Measurements from ENCODE around the gene GABRE.

GABRE gene

GRCh38 chrX:151962034-151962433, 12.4 kb downstream of the GABRE start:
- H3K4me2 ChIP-seq (ENCODE audit: low read length, poor library complexity, severe bottlenecking) = no peak overlapping the region

DNA sequence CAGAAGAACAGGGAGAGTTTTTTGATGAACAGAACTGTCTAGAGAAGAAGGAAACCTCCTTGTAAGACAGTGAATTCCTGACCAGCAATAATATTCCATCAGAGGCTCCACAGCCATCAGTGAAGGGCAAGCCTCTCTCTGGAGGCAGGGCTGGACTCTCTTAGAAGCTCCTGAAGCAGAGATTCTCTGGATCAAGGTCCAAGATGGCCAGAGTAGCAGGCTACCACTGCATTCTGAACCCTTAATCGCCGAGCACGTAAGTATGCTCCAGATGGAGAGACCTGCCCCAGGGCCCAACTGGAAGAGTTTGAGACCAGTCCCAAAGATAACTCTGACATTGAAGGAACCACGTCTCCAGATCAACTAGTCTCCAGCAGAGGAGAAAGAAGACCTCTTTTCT, 16.4 kb downstream of the GABRE start:
- no peaks in the 10 kb centered on the region for H3K4me1 ChIP-seq (ENCODE audit: control insufficient read depth, insufficient read depth, low read depth, low read length)
- no peak overlapping the region for H2BK15ac ChIP-seq (ENCODE audit: low read depth, poor library complexity, severe bottlenecking)
- no peak overlapping the region for H3K18ac ChIP-seq (ENCODE audit: low read depth in 1 of 2, low read length in 2 of 2)
- no peak overlapping the region for H3K4me2 ChIP-seq (ENCODE audit: low read length, poor library complexity, severe bottlenecking)
- no peak overlapping the region for H2BK120ac ChIP-seq (ENCODE audit: low read depth, low read length)
- no peak overlapping the region for H3K14ac ChIP-seq (ENCODE audit: low read length in 2 of 2)
- H3K27ac ChIP-seq (ENCODE audit: low read length, poor library complexity, severe bottlenecking) = no peak overlapping the region
- H2AK5ac ChIP-seq (ENCODE audit: low read length, severe bottlenecking) = no peak overlapping the region
- no peak overlapping the region for H2BK12ac ChIP-seq (ENCODE audit: low read length in 2 of 2)
- no peak overlapping the region for H3K4ac ChIP-seq (ENCODE audit: low read depth in 1 of 2, low read length in 2 of 2)
- no peak for DNase-seq
- no peaks in the 10 kb centered on the region for H3K79me1 ChIP-seq (replicated peaks; ENCODE audit: low read length, poor library complexity, severe bottlenecking)
- H2BK5ac ChIP-seq (ENCODE audit: low read depth, low read length, poor library complexity, severe bottlenecking) = no peak overlapping the region
- H3K4me3 ChIP-seq (ENCODE audit: insufficient read depth in 1 of 2, low read depth in 1 of 2, low read length in 2 of 2) = no peak overlapping the region
- H4K91ac ChIP-seq (ENCODE audit: low read length) = no peak overlapping the region
- H3K23ac ChIP-seq (ENCODE audit: low read length in 2 of 2) = no peak overlapping the region
- peaks cover 8% of the 10 kb centered on the region for H3K9me3 ChIP-seq (ENCODE audit: control insufficient read depth, low read length)
- H4K8ac ChIP-seq (ENCODE audit: low read length) = no peak overlapping the region
- peaks cover 17 to 85% of the 10 kb centered on the region in 2 experiments for H3K36me3 ChIP-seq (ENCODE audit: control insufficient read depth in 1 of 2, insufficient read depth in 2 of 2, low read depth in 1 of 2, low read length in 2 of 2)
- H3K27me3 ChIP-seq (ENCODE audit: control insufficient read depth in 1 of 2, insufficient read depth in 1 of 2, low read length in 2 of 2) = no peaks in the 10 kb centered on the region
- H2AFZ ChIP-seq (ENCODE audit: low read depth, low read length) = no peak overlapping the region
- no peak overlapping the region for H3K9ac ChIP-seq (ENCODE audit: low read length)
- 87% methylated on average over 3 of the region's 4 CpGs for WGBS

More at GRCh38 chrX:151962034-151962433, 12.4 kb downstream of the GABRE start:
- no peak overlapping the region for H3K4ac ChIP-seq (ENCODE audit: low read depth in 1 of 2, low read length in 2 of 2)
- 100% methylated on average over 3 of the region's 5 CpGs for WGBS
- no peaks in the 10 kb centered on the region for H3K27me3 ChIP-seq (ENCODE audit: control insufficient read depth in 1 of 2, insufficient read depth in 1 of 2, low read length in 2 of 2)
- H4K91ac ChIP-seq (ENCODE audit: low read length) = no peak overlapping the region
- no peak for DNase-seq
- no peak overlapping the region for H2BK120ac ChIP-seq (ENCODE audit: low read depth, low read length)
- H3K9ac ChIP-seq (ENCODE audit: low read length) = no peak overlapping the region
- no peak overlapping the region for H3K27ac ChIP-seq (ENCODE audit: low read length, poor library complexity, severe bottlenecking)
- H2BK15ac ChIP-seq (ENCODE audit: low read depth, poor library complexity, severe bottlenecking) = no peak overlapping the region
- no peak overlapping the region for H2BK12ac ChIP-seq (ENCODE audit: low read length in 2 of 2)
- H3K4me3 ChIP-seq (ENCODE audit: insufficient read depth in 1 of 2, low read depth in 1 of 2, low read length in 2 of 2) = no peak overlapping the region
- H4K8ac ChIP-seq (ENCODE audit: low read length) = no peak overlapping the region
- H2AFZ ChIP-seq (ENCODE audit: low read depth, low read length) = no peak overlapping the region
- H3K23ac ChIP-seq (ENCODE audit: low read length in 2 of 2) = no peak overlapping the region
- no peak overlapping the region for H2AK5ac ChIP-seq (ENCODE audit: low read length, severe bottlenecking)
- no peak overlapping the region for H3K18ac ChIP-seq (ENCODE audit: low read depth in 1 of 2, low read length in 2 of 2)
- H3K14ac ChIP-seq (ENCODE audit: low read length in 2 of 2) = no peak overlapping the region
- H3K79me1 ChIP-seq (replicated peaks; ENCODE audit: low read length, poor library complexity, severe bottlenecking) = no peaks in the 10 kb centered on the region
- peaks cover 8% of the 10 kb centered on the region for H3K9me3 ChIP-seq (ENCODE audit: control insufficient read depth, low read length)
- peaks cover 12 to 48% of the 10 kb centered on the region in 2 experiments for H3K36me3 ChIP-seq (ENCODE audit: control insufficient read depth in 1 of 2, insufficient read depth in 2 of 2, low read depth in 1 of 2, low read length in 2 of 2)
- H3K4me1 ChIP-seq (ENCODE audit: control insufficient read depth, insufficient read depth, low read depth, low read length) = no peaks in the 10 kb centered on the region
- H2BK5ac ChIP-seq (ENCODE audit: low read depth, low read length, poor library complexity, severe bottlenecking) = no peak overlapping the region

GRCh38 chrX:151954730-151955129, 19.7 kb downstream of the GABRE start:
- Histone ChIP-seq H2BK5ac (ENCODE audit: low read depth, low read length, poor library complexity, severe bottlenecking) (no peak overlapping the region), H3K27ac (ENCODE audit: low read length, poor library complexity, severe bottlenecking) (no peak overlapping the region), H3K9ac (ENCODE audit: low read length) (no peak overlapping the region), H3K14ac (ENCODE audit: low read length in 2 of 2) (no peak overlapping the region), H3K9me3 (ENCODE audit: control insufficient read depth, low read length) (no peaks in the 10 kb centered on the region), H2AK5ac (ENCODE audit: low read length, severe bottlenecking) (no peak overlapping the region), H3K36me3 (ENCODE audit: control insufficient read depth in 1 of 2, insufficient read depth in 2 of 2, low read depth in 1 of 2, low read length in 2 of 2) (peaks cover 14 to 70% of the 10 kb centered on the region in 2 experiments), H3K18ac (ENCODE audit: low read depth in 1 of 2, low read length in 2 of 2) (no peak overlapping the region), H3K27me3 (ENCODE audit: control insufficient read depth in 1 of 2, insufficient read depth in 1 of 2, low read length in 2 of 2) (peaks cover 0 to 3% of the 10 kb centered on the region in 2 experiments), H4K8ac (ENCODE audit: low read length) (no peak overlapping the region), H4K91ac (ENCODE audit: low read length) (no peak overlapping the region), H3K79me1 (replicated peaks; ENCODE audit: low read length, poor library complexity, severe bottlenecking) (no peaks in the 10 kb centered on the region), H2AFZ (ENCODE audit: low read depth, low read length) (no peak overlapping the region), H3K4me2 (ENCODE audit: low read length, poor library complexity, severe bottlenecking) (no peak overlapping the region), H2BK12ac (ENCODE audit: low read length in 2 of 2) (no peak overlapping the region), H2BK120ac (ENCODE audit: low read depth, low read length) (no peak overlapping the region), H3K4me3 (ENCODE audit: insufficient read depth in 1 of 2, low read depth in 1 of 2, low read length in 2 of 2) (no peak overlapping the region), H2BK15ac (ENCODE audit: low read depth, poor library complexity, severe bottlenecking) (no peak overlapping the region), H3K4me1 (ENCODE audit: control insufficient read depth, insufficient read depth, low read depth, low read length) (no peaks in the 10 kb centered on the region), H3K4ac (ENCODE audit: low read depth in 1 of 2, low read length in 2 of 2) (no peak overlapping the region), H3K23ac (ENCODE audit: low read length in 2 of 2) (no peak overlapping the region)
- no peak for DNase-seq
- WGBS = 89% methylated on average over 11 of the region's 15 CpGs

GRCh38 chrX:151938172-151938571, 36.3 kb downstream of the GABRE start:
- no peak overlapping the region for H3K4me3 ChIP-seq (ENCODE audit: insufficient read depth in 1 of 2, low read depth in 1 of 2, low read length in 2 of 2)
- no peak overlapping the region for H4K8ac ChIP-seq (ENCODE audit: low read length)
- H2AK5ac ChIP-seq (ENCODE audit: low read length, severe bottlenecking) = no peak overlapping the region
- no peak overlapping the region for H4K91ac ChIP-seq (ENCODE audit: low read length)
- H2BK15ac ChIP-seq (ENCODE audit: low read depth, poor library complexity, severe bottlenecking) = no peak overlapping the region
- no peak overlapping the region for H3K9ac ChIP-seq (ENCODE audit: low read length)
- no peak for DNase-seq
- no peak overlapping the region for H3K18ac ChIP-seq (ENCODE audit: low read depth in 1 of 2, low read length in 2 of 2)
- no peak overlapping the region for H3K14ac ChIP-seq (ENCODE audit: low read length in 2 of 2)
- no peak overlapping the region for H3K4me2 ChIP-seq (ENCODE audit: low read length, poor library complexity, severe bottlenecking)
- no peak overlapping the region for H2BK12ac ChIP-seq (ENCODE audit: low read length in 2 of 2)
- H3K4ac ChIP-seq (ENCODE audit: low read depth in 1 of 2, low read length in 2 of 2) = no peak overlapping the region
- H2BK120ac ChIP-seq (ENCODE audit: low read depth, low read length) = no peak overlapping the region
- no peak overlapping the region for H3K27ac ChIP-seq (ENCODE audit: low read length, poor library complexity, severe bottlenecking)
- no peaks in the 10 kb centered on the region for H3K79me1 ChIP-seq (replicated peaks; ENCODE audit: low read length, poor library complexity, severe bottlenecking)
- no peaks in the 10 kb centered on the region for H3K4me1 ChIP-seq (ENCODE audit: control insufficient read depth, insufficient read depth, low read depth, low read length)
- no peaks in the 10 kb centered on the region for H3K27me3 ChIP-seq (ENCODE audit: control insufficient read depth in 1 of 2, insufficient read depth in 1 of 2, low read length in 2 of 2)
- no peak overlapping the region for H2BK5ac ChIP-seq (ENCODE audit: low read depth, low read length, poor library complexity, severe bottlenecking)
- no peak overlapping the region for H3K23ac ChIP-seq (ENCODE audit: low read length in 2 of 2)
- H2AFZ ChIP-seq (ENCODE audit: low read depth, low read length) = no peak overlapping the region
- H3K36me3 ChIP-seq (ENCODE audit: control insufficient read depth in 1 of 2, insufficient read depth in 2 of 2, low read depth in 1 of 2, low read length in 2 of 2) = no peaks in the 10 kb centered on the region
- no peaks in the 10 kb centered on the region for H3K9me3 ChIP-seq (ENCODE audit: control insufficient read depth, low read length)
